ENCODE data around the gene CHRM4. TPM values are rescaled to one million over a fixed set of nuclear protein-coding genes. Genes with fewer than 3 reads are reported as not detected.

Gene CHRM4
- total RNA-seq, 1 experiment from 2014 or later, result 0.31 TPM

DNA sequence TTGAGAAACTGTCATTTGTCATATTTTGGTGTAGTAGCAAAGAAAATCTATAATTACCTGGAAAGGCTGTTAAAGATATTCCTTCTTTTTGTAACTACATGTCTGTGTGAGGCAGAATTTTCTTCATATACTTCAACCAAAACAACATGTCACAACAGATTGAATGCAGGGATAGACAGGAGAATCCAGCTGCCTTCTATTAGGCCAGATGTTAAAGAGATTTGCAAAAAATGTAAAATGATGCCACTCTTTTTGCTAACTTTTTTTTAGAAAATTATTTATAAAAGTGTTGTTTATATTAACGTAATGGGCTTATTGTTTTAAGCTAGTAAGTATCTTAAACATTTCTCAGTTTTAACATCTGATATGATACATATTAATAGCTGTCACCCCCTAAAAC, 31.6 kb downstream of the CHRM4 start:
- no peak for DNase-seq
- peaks cover 11% of the 10 kb centered on the region; the same call in 1 of the 2 replicates for H4K20me1 ChIP-seq (ENCODE audit: insufficient read depth)
- CTCF ChIA-PET, result no interaction called here
- H3K4me2 ChIP-seq, result no peak overlapping the region
- H3K27me3 ChIP-seq (ENCODE audit: insufficient read depth, low read depth), result no peaks in the 10 kb centered on the region
- no peaks in the 10 kb centered on the region for H3K36me3 ChIP-seq (ENCODE audit: low read depth)
- H3K9me2 ChIP-seq (ENCODE audit: insufficient read depth), result no peaks in the 10 kb centered on the region
- TF ChIP-seq, protein P1, sequence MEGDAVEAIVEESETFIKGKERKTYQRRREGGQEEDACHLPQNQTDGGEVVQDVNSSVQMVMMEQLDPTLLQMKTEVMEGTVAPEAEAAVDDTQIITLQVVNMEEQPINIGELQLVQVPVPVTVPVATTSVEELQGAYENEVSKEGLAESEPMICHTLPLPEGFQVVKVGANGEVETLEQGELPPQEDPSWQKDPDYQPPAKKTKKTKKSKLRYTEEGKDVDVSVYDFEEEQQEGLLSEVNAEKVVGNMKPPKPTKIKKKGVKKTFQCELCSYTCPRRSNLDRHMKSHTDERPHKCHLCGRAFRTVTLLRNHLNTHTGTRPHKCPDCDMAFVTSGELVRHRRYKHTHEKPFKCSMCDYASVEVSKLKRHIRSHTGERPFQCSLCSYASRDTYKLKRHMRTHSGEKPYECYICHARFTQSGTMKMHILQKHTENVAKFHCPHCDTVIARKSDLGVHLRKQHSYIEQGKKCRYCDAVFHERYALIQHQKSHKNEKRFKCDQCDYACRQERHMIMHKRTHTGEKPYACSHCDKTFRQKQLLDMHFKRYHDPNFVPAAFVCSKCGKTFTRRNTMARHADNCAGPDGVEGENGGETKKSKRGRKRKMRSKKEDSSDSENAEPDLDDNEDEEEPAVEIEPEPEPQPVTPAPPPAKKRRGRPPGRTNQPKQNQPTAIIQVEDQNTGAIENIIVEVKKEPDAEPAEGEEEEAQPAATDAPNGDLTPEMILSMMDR (conservative IDR thresholded peaks at IDR 0.05), result no peak
- TF ChIP-seq EZH2 (IDR thresholded peaks at IDR 0.05; ENCODE audit: low read depth), result no peak
- peaks cover 22% of the 10 kb centered on the region for H3K4me1 ChIP-seq (replicated peaks; ENCODE audit: insufficient read depth)
- POLR2A ChIA-PET (ENCODE audit: unreplicated experiment), result no interaction called here
- H2AFZ ChIP-seq, result no peak overlapping the region
- peaks cover 12% of the 10 kb centered on the region; the same call in 1 of the 2 replicates for H3F3A ChIP-seq (ENCODE audit: insufficient read depth, low read depth)
- H3K79me2 ChIP-seq (ENCODE audit: low read depth), result peaks cover 30% of the 10 kb centered on the region
- intact Hi-C loops (cut with micrococcal nuclease; ENCODE audit: unreplicated experiment), result loop anchor here (5.0 kb wide), 1 partner anchor 257 kb away; the partner anchor contains the start of genes ATG13 and HARBI1
- BruUV-seq (replicated peaks), result no TSS peak
- no peak overlapping the region for H3K4me3 ChIP-seq
- H3K27ac ChIP-seq, result no peak overlapping the region
- H3K9me3 ChIP-seq (ENCODE audit: insufficient read depth, low read depth), result no peaks in the 10 kb centered on the region

DNA sequence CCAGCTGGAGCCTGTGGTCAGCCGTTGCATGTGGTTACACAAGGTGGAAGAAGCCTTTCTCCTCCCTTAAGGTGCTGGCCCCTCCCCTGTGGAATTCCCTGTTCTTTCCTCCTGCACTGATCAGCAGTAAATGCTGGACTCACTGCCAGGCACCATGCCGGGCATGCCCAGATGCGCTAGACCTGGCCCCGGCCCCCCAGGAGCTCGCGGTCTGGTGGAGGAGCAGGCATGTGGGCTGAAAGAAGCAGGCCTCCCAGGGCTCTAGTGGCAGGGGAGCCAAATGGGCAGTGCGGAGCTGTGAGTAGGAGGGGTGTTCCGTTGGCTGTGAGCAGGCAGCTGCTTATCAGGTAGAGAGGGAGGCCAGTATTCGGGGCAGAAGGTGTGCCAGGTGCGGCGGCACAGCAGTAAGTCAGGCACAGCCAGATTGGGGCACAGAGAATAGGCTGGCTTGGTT, 34.1 kb downstream of the CHRM4 start:
- Histone ChIP-seq H4K20me1 (ENCODE audit: insufficient read depth) (peaks cover 8% of the 10 kb centered on the region; the same call in 1 of the 2 replicates), H2AFZ (no peak overlapping the region), H3K36me3 (ENCODE audit: low read depth) (peaks cover 10% of the 10 kb centered on the region; the same call in 1 of the 2 replicates), H3K79me2 (ENCODE audit: low read depth) (peaks cover 38% of the 10 kb centered on the region), H3K27ac (no peak overlapping the region), H3K4me1 (replicated peaks; ENCODE audit: insufficient read depth) (peaks cover 3% of the 10 kb centered on the region), H3K9me2 (ENCODE audit: insufficient read depth) (no peaks in the 10 kb centered on the region), H3K4me2 (no peak overlapping the region), H3K9me3 (ENCODE audit: insufficient read depth, low read depth) (no peaks in the 10 kb centered on the region), H3K27me3 (ENCODE audit: insufficient read depth, low read depth) (no peaks in the 10 kb centered on the region), H3F3A (ENCODE audit: insufficient read depth, low read depth) (peaks cover 2% of the 10 kb centered on the region; the same call in 1 of the 2 replicates), H3K4me3 (no peak overlapping the region)
- ChIA-PET POLR2A (ENCODE audit: unreplicated experiment) (no interaction called here), CTCF (no interaction called here)
- no TSS peak for BruUV-seq (replicated peaks)
- no peak for DNase-seq
- intact Hi-C loops (cut with micrococcal nuclease; ENCODE audit: unreplicated experiment), result no loop called here
- TF ChIP-seq, protein P1 (conservative IDR thresholded peaks at IDR 0.05), result no peak

DNA sequence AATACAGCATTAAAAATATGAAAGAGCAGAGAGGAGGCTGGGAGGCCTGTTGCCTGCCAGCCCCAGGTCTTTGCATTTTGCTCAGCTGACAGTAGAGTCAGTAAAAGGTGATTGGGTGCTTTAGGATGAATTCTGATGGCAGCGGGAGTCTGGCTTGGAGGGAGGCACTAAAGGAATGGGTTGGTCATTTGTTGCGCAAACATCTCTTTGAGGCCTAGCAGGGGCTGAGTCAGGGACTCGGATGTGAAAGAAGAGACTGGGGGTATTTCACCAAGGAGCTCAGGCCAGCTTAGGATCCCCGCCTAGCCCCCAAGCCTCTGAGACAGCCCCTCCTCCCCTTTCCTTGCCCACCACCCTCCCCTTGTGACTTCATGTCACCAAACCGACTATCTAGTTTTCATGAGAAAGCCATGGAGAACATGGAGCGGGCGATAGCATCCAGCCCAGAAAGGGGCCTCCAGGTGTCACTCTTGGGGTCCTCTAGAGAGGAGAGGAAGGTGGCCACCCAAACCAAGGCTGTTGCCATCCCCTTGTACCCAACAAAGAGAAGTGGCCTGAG, 34.6 kb downstream of the CHRM4 start:
- DNase-seq, result no peak
- no peak for TF ChIP-seq EZH2 (IDR thresholded peaks at IDR 0.05; ENCODE audit: low read depth)
- TF ChIP-seq, protein P1 (conservative IDR thresholded peaks at IDR 0.05), result no peak
- POLR2A ChIA-PET (ENCODE audit: unreplicated experiment), result no interaction called here

More for the DNA sequence above, 34.6 kb downstream of the CHRM4 start:
- no peaks in the 10 kb centered on the region for H3K27me3 ChIP-seq (ENCODE audit: insufficient read depth, low read depth)
- H3F3A ChIP-seq (ENCODE audit: insufficient read depth, low read depth), result no peaks in the 10 kb centered on the region
- H3K9me2 ChIP-seq (ENCODE audit: insufficient read depth), result no peaks in the 10 kb centered on the region
- H3K36me3 ChIP-seq (ENCODE audit: low read depth), result peaks cover 10% of the 10 kb centered on the region; the same call in 1 of the 2 replicates
- no peaks in the 10 kb centered on the region for H3K9me3 ChIP-seq (ENCODE audit: insufficient read depth, low read depth)
- no peak overlapping the region for H3K27ac ChIP-seq
- H3K4me3 ChIP-seq, result no peak overlapping the region
- H2AFZ ChIP-seq, result no peak overlapping the region
- H3K4me1 ChIP-seq (replicated peaks; ENCODE audit: insufficient read depth), result no peaks in the 10 kb centered on the region
- peaks cover 9% of the 10 kb centered on the region; the same call in 1 of the 2 replicates for H4K20me1 ChIP-seq (ENCODE audit: insufficient read depth)
- H3K79me2 ChIP-seq (ENCODE audit: low read depth), result peaks cover 41% of the 10 kb centered on the region
- H3K4me2 ChIP-seq, result no peak overlapping the region
- CTCF ChIA-PET, result no interaction called here
- BruUV-seq (replicated peaks), result no TSS peak
- intact Hi-C loops (cut with micrococcal nuclease; ENCODE audit: unreplicated experiment), result no loop called here

All from PC-9 (cell line).